Measurements from ENCODE around the gene VPS16. TPM values are rescaled to one million over a fixed set of nuclear protein-coding genes. Genes with fewer than 3 reads are reported as not detected.

The VPS16 gene
- total RNA-seq (2022) (22.2 and 25.9 TPM in 2 replicates), Bru-seq, nascent RNA (percentile 46 among the genes with signal in this experiment), BruChase-seq, experiment 1, labeled RNA remaining after a 6-hour chase (percentile 54 among the genes with signal in this experiment), BruChase-seq, experiment 2, labeled RNA remaining after a 2-hour chase (percentile 50 among the genes with signal in this experiment)
- long read RNA-seq, transcript VPS16-202 (24 exons, 2,750 nt), result major isoform, 11 of 18 reads
- long read RNA-seq, partial matches to known transcripts, result 4 of 18 reads
- long read RNA-seq, other reads (novel, unspliced or antisense), result 3 of 18 reads

DNA sequence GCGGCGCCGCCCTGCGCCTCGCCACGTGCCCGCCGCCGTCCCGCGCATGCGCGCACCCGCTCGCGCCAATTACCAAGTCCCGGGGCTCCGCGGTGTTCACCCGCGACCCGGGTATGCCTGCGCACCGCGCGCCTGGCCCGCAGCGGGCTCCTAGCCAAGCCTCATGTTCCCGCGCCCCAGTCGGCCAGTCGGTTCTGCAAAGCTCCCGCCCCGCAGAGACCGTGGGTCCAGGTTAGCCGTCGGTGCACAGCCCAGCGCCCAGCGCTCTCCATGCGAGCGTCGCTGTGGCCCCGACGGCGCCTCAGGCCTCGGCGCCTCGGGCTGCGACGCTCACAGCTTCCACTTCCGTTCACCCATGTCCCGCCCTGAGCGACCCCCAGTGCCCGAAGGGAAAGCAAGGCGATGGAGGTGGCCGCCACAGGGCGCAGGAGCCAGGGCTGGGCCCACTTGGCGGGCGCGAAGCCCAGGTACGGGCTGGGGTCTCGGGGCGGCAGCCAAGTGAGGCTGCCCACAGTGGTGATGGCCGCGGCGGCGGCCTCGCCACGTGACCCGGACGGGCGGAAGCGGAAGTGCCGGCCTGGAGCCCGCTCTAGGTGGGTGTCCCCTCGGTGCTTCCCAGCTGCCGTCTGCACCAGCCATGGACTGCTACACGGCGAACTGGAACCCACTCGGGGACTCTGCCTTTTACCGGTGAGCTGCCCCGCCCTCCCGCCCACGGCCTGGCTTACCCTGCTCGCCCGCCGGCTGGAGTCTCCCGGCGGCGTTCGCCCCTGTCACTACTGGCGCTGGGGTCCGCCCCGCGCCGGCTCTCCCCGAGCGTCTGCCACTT, at the start of gene VPS16, which contains the start of gene PCED1A:
Gene VPS16, plus strand, starts transcription at position 608 of the 829 bp plus-strand sequence. Its CDS starts 30 bp downstream, at position 638.
Gene PCED1A, minus strand, starts transcription at position 518 of the 829 bp plus-strand sequence. CDS start 743 bp downstream, outside the sequence.
- H3K27ac Mint-ChIP-seq (ENCODE audit: unreplicated experiment), result peak within 1 kb of the TSS; percentile 48
- CTCF ChIA-PET, result no interaction called here
- H3K4me1 Mint-ChIP-seq (ENCODE audit: low read depth, unreplicated experiment), result peaks cover 8% of the 10 kb centered on the region
- BruUV-seq (replicated peaks), result no TSS peak
- intact Hi-C loops (cut with micrococcal nuclease; ENCODE audit: unreplicated experiment), result no loop called here
- DNase-seq, result peak; percentile 85
- no peaks in the 10 kb centered on the region for H3K9me3 Mint-ChIP-seq (ENCODE audit: low read depth, unreplicated experiment)
- H3K27me3 Mint-ChIP-seq (ENCODE audit: unreplicated experiment), result no peaks in the 10 kb centered on the region
- H3K4me3 Mint-ChIP-seq (ENCODE audit: low read depth, unreplicated experiment), result peak within 1 kb of the TSS; percentile 90
- H3K36me3 Mint-ChIP-seq (ENCODE audit: insufficient read depth, unreplicated experiment), result peaks cover 36% of the 10 kb centered on the region
- no peak for TF ChIP-seq CTCF (IDR thresholded peaks at IDR 0.05; ENCODE audit: unreplicated experiment)

- H3K27me3 Mint-ChIP-seq (ENCODE audit: unreplicated experiment), result peaks cover 98% of the 10 kb centered on the region
- no peak overlapping the region for H3K4me3 Mint-ChIP-seq (ENCODE audit: low read depth, unreplicated experiment)
- no peaks in the 10 kb centered on the region for H3K4me1 Mint-ChIP-seq (ENCODE audit: low read depth, unreplicated experiment)
- no TSS peak for BruUV-seq (replicated peaks)
- TF ChIP-seq CTCF (IDR thresholded peaks at IDR 0.05; ENCODE audit: unreplicated experiment), result no peak
- CTCF ChIA-PET, result no interaction called here
- intact Hi-C loops (cut with micrococcal nuclease; ENCODE audit: unreplicated experiment), result no loop called here
- H3K36me3 Mint-ChIP-seq (ENCODE audit: insufficient read depth, unreplicated experiment), result peaks cover 4% of the 10 kb centered on the region
- H3K27ac Mint-ChIP-seq (ENCODE audit: unreplicated experiment), result no peak overlapping the region
- no peak for DNase-seq
- H3K9me3 Mint-ChIP-seq (ENCODE audit: low read depth, unreplicated experiment), result no peaks in the 10 kb centered on the region
Measured at GRCh38 chr20:2793471-2793870, 47.1 kb upstream of the VPS16 start.

DNA sequence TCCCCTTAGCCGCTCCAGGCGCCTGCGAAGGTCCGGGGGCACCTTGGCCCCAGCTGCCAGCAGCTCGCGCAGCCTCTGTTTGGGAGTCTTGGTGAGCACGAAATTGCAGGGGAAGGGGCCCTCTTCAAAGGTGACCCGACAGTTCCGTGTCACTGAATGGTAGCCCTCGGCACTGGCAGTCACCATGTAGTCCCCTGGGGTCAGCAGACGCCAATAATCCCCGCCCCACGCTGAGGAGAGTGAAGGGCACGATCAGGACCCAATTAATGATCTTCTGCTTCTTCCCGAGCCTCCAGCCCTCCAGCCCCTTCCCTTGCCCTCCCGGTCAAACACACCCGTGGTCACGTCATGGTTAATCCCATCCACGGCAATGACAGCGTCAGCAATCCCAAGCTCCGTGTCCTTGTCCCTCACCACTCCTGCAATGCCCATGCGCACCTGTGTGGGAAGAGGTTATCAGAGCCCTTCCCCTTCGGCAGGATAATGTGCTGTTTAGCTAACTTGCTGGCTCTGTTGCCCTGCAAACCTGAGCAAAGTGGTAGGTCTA, 46.3 kb upstream of the VPS16 start:
- H3K27me3 Mint-ChIP-seq (ENCODE audit: unreplicated experiment), result peaks cover 98% of the 10 kb centered on the region
- no peak for TF ChIP-seq CTCF (IDR thresholded peaks at IDR 0.05; ENCODE audit: unreplicated experiment)
- no peaks in the 10 kb centered on the region for H3K4me1 Mint-ChIP-seq (ENCODE audit: low read depth, unreplicated experiment)
- H3K9me3 Mint-ChIP-seq (ENCODE audit: low read depth, unreplicated experiment), result no peaks in the 10 kb centered on the region
- DNase-seq, result no peak
- CTCF ChIA-PET, result no interaction called here
- BruUV-seq (replicated peaks), result no TSS peak
- no peak overlapping the region for H3K27ac Mint-ChIP-seq (ENCODE audit: unreplicated experiment)
- peaks cover 4% of the 10 kb centered on the region for H3K36me3 Mint-ChIP-seq (ENCODE audit: insufficient read depth, unreplicated experiment)
- no peak overlapping the region for H3K4me3 Mint-ChIP-seq (ENCODE audit: low read depth, unreplicated experiment)
- intact Hi-C loops (cut with micrococcal nuclease; ENCODE audit: unreplicated experiment), result no loop called here

DNA sequence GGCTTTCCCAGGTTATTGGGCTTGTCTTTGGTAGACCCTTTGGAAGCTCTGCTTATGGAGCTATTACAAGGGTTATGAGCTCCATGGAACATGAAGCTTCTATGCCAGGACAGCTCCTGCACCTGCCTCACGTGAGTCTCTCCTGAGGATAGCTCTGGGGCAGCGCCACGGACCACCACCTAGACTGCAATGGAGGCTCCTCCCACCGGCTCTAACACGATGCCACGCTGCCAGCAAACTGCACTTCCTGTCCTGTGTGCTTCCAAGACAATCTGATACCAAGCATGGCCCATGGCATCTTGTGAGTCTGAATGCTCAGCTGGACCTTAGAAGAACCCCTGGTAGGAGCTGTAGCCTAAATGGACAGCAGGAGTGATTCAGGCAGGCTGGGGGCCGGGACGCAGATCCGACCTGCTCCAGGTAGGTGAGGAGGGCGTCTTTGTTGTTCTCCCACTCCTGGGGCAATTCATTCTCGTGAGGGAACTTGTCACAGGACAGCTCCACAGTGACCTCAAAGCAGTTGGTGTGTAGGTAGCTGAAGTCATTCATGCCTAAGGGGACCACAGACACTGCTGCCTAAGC, 45.6 kb upstream of the VPS16 start:
- no peak overlapping the region for H3K27ac Mint-ChIP-seq (ENCODE audit: unreplicated experiment)
- BruUV-seq (replicated peaks), result no TSS peak
- intact Hi-C loops (cut with micrococcal nuclease; ENCODE audit: unreplicated experiment), result no loop called here
- CTCF ChIA-PET, result no interaction called here
- H3K4me1 Mint-ChIP-seq (ENCODE audit: low read depth, unreplicated experiment), result peaks cover 5% of the 10 kb centered on the region
- TF ChIP-seq CTCF (IDR thresholded peaks at IDR 0.05; ENCODE audit: unreplicated experiment), result no peak
- DNase-seq, result no peak
- H3K9me3 Mint-ChIP-seq (ENCODE audit: low read depth, unreplicated experiment), result no peaks in the 10 kb centered on the region
- H3K27me3 Mint-ChIP-seq (ENCODE audit: unreplicated experiment), result peaks cover 98% of the 10 kb centered on the region
- no peak overlapping the region for H3K4me3 Mint-ChIP-seq (ENCODE audit: low read depth, unreplicated experiment)
- peaks cover 9% of the 10 kb centered on the region for H3K36me3 Mint-ChIP-seq (ENCODE audit: insufficient read depth, unreplicated experiment)
